HG03442 (cell line): ENCODE results near the gene SDCCAG8.
"Not testable (repeated sequence)": the region's sequence is repeated elsewhere in the genome, so short reads cannot be mapped to it uniquely, and the experiment has no call there.

Experiments used
- ATAC-seq: cut with Tn5 transposase; IDR thresholded peaks from one replicate; pipeline ENCODE4 v1.9.1; 2021; ENCODE audit warnings: mild to moderate bottlenecking, moderate library complexity; ENCODE audit not compliant: unreplicated experiment

SDCCAG8 gene

GRCh38 chr1:243255791-243256512, at the start of gene SDCCAG8:
SDCCAG8 (plus strand) TSS chr1:243256041; CDS start chr1:243256174, 133 bp downstream.
- ATAC-seq = peak; percentile 69

GRCh38 chr1:243211984-243212383, 43.9 kb upstream of the SDCCAG8 start:
- ATAC-seq = not testable (repeated sequence)

GRCh38 chr1:243213045-243213787, 42.6 kb upstream of the SDCCAG8 start:
- ATAC-seq = no peak

- ATAC-seq = not testable (repeated sequence)
Measured at GRCh38 chr1:243215276-243215875, 40.5 kb upstream of the SDCCAG8 start.

DNA sequence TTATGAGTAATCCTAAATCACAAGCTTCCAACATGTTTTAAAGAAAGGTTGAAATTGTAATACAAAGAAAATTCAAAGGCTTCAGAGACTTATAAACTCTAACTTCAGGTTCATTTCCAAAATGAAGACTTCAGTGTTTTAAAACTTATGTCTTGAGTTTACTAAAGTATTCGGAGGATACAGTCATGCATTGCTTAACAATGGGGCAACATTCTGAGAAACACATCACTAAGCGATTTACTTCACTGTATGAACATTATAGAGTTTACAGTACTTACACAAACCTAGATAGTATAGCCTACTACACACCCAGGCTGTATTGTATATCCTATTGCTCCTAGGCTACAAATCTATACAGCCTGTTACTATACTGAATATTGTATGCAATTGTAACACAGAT, 39.1 kb upstream of the SDCCAG8 start:
- ATAC-seq = no peak

- ATAC-seq = no peak
Measured at GRCh38 chr1:243217349-243217748, 38.5 kb upstream of the SDCCAG8 start.

- no peak for ATAC-seq
Measured at GRCh38 chr1:243218059-243218458, 37.8 kb upstream of the SDCCAG8 start.

DNA sequence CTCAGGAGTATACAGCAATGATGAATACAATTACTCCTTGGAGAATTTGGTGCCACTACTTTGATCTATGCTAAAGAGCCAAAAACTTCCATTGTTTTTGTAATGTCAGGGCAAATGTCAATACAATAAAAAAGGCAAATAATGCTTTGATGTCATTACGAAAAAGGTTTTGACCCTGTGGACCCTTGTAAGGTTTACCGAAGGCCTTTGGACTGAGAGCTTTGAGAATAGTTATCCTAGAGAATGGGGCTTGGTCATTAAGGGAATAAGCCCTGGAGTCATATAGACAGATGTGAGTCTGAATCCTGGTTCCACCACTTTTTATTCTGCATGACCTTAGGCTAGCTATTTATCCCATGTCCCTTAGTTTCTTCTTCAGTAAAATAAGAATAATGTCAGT, 28.2 kb upstream of the SDCCAG8 start:
- ATAC-seq = no peak

GRCh38 chr1:243229526-243229925, 26.3 kb upstream of the SDCCAG8 start:
- no peak for ATAC-seq

- ATAC-seq = no peak
Measured at GRCh38 chr1:243230914-243231313, 24.9 kb upstream of the SDCCAG8 start.

DNA sequence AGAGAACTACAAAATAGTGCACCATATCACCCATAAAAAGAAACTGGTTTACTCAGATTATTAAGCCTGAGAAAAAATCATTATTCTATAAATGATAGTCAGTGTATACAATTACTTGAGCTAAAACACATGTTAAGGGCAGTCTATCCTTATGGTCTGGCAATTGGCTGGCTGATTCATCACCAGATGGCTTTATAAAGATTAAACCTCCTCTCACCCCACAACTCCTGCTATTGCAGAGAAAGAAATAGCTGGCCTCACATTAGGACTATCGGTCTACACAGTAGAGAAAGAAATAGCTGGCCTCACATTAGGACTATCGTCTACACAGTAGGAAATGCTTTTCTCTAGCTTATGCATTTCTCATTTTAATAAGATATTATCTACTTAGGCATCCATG, 21.9 kb upstream of the SDCCAG8 start:
- ATAC-seq = no peak

GRCh38 chr1:243234978-243235647, 20.7 kb upstream of the SDCCAG8 start:
- ATAC-seq = no peak

GRCh38 chr1:243236604-243237252, 19.1 kb upstream of the SDCCAG8 start:
- ATAC-seq = peak; percentile 58

- peak; percentile 62 for ATAC-seq
Measured at GRCh38 chr1:243244432-243244841, 11.4 kb upstream of the SDCCAG8 start.

DNA sequence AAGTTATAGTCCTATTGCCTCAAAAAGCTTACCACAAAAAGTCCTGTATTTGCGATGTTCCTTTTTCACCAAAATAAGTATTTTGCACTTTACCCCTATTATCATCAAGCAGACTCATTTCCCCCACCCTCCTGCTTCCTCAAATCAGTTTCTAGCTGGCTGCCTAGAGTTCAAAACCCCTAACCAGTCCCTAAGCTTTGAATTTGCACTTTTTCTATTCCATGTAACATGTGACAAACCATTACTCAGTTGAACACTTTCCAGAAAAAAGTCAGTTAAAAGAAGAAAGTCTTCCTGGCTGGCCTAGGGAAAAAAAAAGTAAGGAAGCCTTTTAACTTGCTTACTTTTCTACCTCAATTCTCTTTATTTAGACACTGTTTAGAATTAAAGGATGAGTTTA, 8.9 kb upstream of the SDCCAG8 start:
- no peak for ATAC-seq

DNA sequence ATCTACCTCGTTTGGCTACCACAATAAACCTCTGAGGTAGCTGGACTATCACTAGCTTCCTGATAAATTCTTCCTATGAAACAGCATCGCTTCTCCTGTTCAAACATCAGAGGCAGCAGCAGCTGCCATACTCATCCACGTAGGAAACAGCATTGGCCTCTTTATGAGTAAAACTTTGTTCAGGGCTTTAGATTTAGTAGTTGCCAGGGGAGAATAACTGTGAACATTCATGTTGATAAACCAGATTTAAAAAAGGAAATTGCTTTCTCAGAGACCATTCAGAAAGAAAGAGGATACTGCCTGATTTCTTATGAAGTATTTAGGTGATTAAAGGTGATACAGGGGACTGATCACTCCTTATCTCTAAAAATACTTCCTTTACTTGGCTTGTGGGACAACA, 7.9 kb upstream of the SDCCAG8 start:
- no peak for ATAC-seq

DNA sequence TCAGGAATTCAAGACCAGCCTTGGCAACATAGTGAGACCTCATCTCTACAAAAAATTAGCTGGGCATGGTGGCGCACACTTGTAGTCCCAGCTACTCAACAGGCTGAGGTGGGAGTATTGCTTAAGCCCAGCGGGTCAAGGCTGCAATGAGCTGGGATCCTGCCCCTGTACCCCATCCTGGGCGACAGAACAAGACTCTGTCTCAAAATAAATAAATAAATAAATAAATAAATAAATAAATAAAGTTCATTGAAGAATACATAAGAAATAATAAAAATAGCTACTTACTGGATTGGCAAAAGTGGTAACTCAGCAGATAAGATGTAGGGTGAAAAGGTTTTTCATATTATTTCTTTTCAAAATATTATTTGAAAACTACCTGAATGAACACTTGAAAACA, 6.6 kb upstream of the SDCCAG8 start:
- ATAC-seq = no peak

GRCh38 chr1:243250102-243250501, 5.7 kb upstream of the SDCCAG8 start:
- no peak for ATAC-seq

DNA sequence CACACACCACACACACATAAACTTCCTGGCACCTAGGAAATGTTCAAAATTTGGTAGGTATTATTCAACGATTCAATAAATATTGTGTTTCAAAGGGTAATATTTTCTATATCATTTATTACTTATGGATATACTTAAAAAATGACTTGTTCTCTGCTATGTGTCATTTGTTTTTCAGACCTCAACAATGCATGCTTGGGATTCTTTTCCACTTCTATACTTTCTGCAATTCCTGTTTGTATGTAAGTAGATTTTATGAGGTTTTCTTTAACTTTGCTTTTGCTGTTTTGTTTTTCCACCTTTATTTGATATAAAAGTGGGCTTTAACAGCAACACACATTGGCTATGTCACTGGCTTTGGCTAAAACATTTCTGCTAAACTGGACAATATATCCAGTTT, 4.3 kb upstream of the SDCCAG8 start:
- no peak for ATAC-seq

DNA sequence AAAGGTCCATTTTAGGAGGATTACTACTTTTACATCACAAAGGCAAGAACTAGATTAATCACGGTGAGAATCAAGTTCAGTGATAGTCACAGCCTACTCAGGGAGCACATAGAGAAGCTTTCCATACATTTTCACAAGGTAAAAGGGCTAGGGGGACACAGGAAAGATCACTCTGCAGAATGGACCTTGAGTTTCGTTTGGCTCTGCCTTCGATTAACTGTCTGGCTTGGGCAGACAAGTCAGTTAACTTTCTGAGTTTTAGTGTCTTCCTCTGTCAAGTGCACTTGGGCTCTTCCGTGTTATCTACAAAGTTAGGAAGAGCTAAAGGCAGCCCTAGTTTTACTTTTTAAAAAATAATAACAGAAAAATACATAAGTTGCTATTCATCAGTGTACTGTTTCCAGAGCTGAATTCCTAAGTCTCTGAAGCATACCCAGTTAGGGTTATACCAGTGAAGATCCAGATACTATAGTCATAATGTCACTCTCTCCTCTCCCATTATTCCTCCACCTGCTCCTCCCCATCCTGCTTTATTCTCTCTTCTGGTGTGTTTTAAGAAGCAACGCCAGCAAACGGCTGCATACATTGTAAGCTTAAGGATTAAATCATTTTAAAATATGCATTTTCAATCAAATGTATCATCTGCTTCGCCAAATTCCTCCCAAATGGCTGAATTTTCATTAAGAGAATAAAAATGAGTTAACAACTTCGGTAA, 2.5 kb upstream of the SDCCAG8 start:
- no peak for ATAC-seq
